Psoas muscle (tissue), 8 donors: ENCODE results near the gene NME9. TPM values are rescaled to one million over a fixed set of nuclear protein-coding genes. Genes with fewer than 3 reads are reported as not detected.

Source experiments
- ATAC-seq, 4 donors: fragments of 200-7000 bp; cut with Tn5 transposase; one replicate each; pipeline ENCODE4 v1.9.1; 2020; ENCODE audit warnings: moderate library complexity in 3 of 4, mild to moderate bottlenecking in 2 of 4
- DNase-seq, 2 donors: peaks; one replicate each; pipeline ENCODE4 v3.0.0-alpha.2; 2020
- H3K27ac ChIP-seq: fragments of 200-600 bp; one replicate; pipeline ENCODE4 v1.8.0; 2022
- H3K27me3 ChIP-seq, 3 donors: fragments of 200-600 bp in 1 of 3; one replicate each; pipeline versions ENCODE4 v1.6.1 to v1.8.0; 2013 to 2022; ENCODE audit warnings: low read length in 2 of 3, mild to moderate bottlenecking in 2 of 3, moderate library complexity in 1 of 3; ENCODE audit not compliant: insufficient read depth in 3 of 3
- H3K36me3 ChIP-seq, 2 donors: fragments of 200-600 bp in 1 of 2; one replicate each; pipeline versions ENCODE4 v1.6.1 to v1.8.0; 2013 to 2022; ENCODE audit warnings: low read depth in 1 of 2, mild to moderate bottlenecking in 1 of 2, moderate library complexity in 1 of 2; ENCODE audit not compliant: insufficient read depth in 1 of 2
- H3K4me1 ChIP-seq: fragments of 200-600 bp; one replicate; pipeline ENCODE4 v1.8.0; 2022
- H3K4me3 ChIP-seq: fragments of 200-600 bp; one replicate; pipeline ENCODE4 v1.8.0; 2022; ENCODE audit warnings: mild to moderate bottlenecking
- H3K9me3 ChIP-seq: fragments of 200-600 bp; one replicate; pipeline ENCODE4 v1.8.0; 2022
- WGBS, 3 donors: extraction: QIAGEN DNeasy Blood & Tissue Kit; methylation state at CpG; one replicate each; pipeline versions ENCODE4 v1.1.6 to v1.1.7; 2013; 5-methylcytosine and 5-hydroxymethylcytosine counted together
- intact Hi-C, 2 donors: fragments of 100-400 bp; cut with DNase I; formaldehyde crosslinking; loops; one replicate each; pipeline versions ENCODE4 v1.11.0 to v1.14.2; 2022
- polyA plus RNA-seq, 3 donors: library from polyadenylated mRNA; stranded (reverse); fragments of 200-250 nt; gene quantifications; one replicate each; pipeline ENCODE4 v1.2.3, GENCODE V29; 2013
- total RNA-seq, 4 donors: library from RNA; stranded (reverse); fragmentation: NEBNext Ultra II Directional in 2 of 4; extraction: Animal tissue kit (Norgen Biotek cat#: 25700) in 2 of 4; gene quantifications; one replicate each; pipeline versions ENCODE4 v1.2.1 to v1.2.4, GENCODE V29; 2021 to 2023
- TF ChIP-seq, protein P1 (sequence below): fragments of 200-600 bp; IDR thresholded peaks from one replicate; pipeline ENCODE4 v1.8.0; 2022; ENCODE audit warnings: antibody characterized with exemption
- donor health status: healthy with polysubstance abuse.
- donor health status: DM: no; HTN: no; CAD: no; lungs with moderate emphysema.
- donor health status: Bipolar disorder and iron deficiency.
- donor health status: healthy.
- donor health status: DM: yes; HTN: yes; CAD: no.
- donor health status: DM: no; HTN: no; CAD: no.
- donor health status: DM: no; HTN: no; CAD: no.
- donor health status: DM: yes; HTN: yes; CAD: no.

The NME9 gene
- total and polyA plus RNA-seq, 7 donors = 0.04 to 3.1 (median 1.4) TPM

DNA sequence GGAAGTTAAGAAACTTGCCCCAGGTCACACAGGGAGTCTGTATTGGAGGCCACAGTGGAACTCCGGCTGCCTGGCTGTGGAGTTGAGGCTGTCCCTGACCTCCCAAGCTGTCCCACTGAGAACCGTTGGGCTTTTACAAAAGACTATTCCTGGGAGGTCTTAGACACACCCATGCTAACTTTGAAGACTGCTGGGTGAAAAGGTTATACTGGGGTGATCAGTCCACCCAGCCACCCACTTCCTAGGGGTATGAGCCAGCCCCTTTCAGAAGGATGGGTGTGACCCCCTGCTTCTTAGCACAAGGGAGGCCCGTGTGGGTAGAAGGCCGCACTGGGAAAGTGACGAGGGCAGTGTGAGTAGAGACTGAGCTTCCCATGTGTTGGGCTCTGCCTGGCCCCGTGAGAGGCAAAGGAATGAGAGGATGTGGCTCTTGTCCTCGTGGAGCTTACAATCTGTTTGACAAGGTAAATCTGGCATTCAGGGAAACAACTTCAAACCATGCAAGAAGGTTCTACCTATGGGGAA lies 37.7 kb upstream of the NME9 start:
- Histone ChIP-seq H3K4me1 (peaks cover 55% of the 10 kb centered on the region), H3K36me3 (peaks cover 0 to 3% of the 10 kb centered on the region in 2 donors), H3K4me3 (no peak overlapping the region), H3K27me3 (no peaks in the 10 kb centered on the region), H3K27ac (no peak overlapping the region), H3K9me3 (no peaks in the 10 kb centered on the region)
- no peak for ATAC-seq
- TF ChIP-seq, protein P1, sequence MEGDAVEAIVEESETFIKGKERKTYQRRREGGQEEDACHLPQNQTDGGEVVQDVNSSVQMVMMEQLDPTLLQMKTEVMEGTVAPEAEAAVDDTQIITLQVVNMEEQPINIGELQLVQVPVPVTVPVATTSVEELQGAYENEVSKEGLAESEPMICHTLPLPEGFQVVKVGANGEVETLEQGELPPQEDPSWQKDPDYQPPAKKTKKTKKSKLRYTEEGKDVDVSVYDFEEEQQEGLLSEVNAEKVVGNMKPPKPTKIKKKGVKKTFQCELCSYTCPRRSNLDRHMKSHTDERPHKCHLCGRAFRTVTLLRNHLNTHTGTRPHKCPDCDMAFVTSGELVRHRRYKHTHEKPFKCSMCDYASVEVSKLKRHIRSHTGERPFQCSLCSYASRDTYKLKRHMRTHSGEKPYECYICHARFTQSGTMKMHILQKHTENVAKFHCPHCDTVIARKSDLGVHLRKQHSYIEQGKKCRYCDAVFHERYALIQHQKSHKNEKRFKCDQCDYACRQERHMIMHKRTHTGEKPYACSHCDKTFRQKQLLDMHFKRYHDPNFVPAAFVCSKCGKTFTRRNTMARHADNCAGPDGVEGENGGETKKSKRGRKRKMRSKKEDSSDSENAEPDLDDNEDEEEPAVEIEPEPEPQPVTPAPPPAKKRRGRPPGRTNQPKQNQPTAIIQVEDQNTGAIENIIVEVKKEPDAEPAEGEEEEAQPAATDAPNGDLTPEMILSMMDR = no peak
- intact Hi-C loops = no loop called here
- DNase-seq = no peak
- WGBS, 3 donors = 81 to 88% (median 86%) methylated on average over 7 of the region's 7 CpGs

DNA sequence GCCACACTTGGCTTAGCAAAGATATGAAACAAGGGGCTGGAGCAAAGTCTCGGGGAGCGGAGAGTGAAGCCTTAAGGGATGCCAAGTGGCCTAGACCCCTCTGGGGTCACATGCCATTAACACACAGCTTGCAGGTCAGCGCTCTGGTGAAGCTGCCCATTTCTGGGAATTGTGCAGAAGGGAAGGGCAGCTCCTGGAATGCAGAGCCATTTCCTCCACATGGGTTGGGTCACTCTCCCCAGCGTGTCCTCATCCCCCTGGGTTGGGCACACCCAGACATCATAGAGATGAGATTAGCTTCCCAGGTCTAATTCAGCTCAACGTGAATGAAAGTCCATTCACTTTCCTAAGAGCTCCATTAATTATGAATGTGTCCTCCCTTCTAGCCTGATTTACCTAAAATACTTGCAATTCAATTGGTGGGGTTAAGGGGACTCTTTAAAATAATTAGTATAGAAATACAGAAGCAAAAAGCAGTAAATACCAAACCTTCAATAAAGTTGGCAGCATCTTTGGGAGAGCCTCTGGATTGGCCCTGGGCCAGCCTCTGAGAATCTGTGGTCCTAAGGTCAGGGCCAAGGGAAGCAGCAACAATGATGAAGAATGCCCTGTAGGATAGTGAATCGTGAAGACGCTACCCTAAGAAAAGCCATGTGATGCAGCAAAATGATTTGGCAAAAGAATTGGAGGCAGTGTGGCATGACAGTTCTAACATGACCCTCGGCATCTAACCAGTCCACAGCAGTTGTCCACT lies 36.5 kb upstream of the NME9 start:
- Histone ChIP-seq H3K4me1 (peaks cover 62% of the 10 kb centered on the region), H3K27ac (no peak overlapping the region), H3K27me3 (no peaks in the 10 kb centered on the region), H3K4me3 (no peak overlapping the region), H3K9me3 (no peaks in the 10 kb centered on the region), H3K36me3 (peaks cover 0 to 10% of the 10 kb centered on the region in 2 donors)
- ATAC-seq (no peak), DNase-seq (no peak)
- TF ChIP-seq, protein P1 = no peak
- intact Hi-C loops = no loop called here
- WGBS, 3 donors = 63 to 76% (median 70%) methylated on average over 8 of the region's 8 CpGs

DNA sequence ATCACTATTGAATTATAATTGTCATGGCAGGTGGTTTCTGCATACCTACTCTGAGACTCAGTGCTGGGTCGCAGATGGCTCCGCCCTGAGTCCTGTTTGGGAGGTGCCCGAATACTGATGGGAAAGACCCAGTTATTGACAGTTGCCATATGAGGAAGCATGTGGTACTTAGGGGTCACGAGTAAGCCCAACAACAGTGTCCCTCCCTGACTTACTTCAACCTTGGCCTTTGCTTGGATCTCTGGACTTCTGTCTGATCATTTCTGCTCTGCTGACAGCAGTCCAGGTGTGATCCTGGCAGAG lies 35.6 kb upstream of the NME9 start:
- Histone ChIP-seq H3K9me3 (no peaks in the 10 kb centered on the region), H3K4me3 (no peak overlapping the region), H3K27me3 (no peaks in the 10 kb centered on the region), H3K36me3 (peaks cover 0 to 10% of the 10 kb centered on the region in 2 donors), H3K4me1 (peaks cover 71% of the 10 kb centered on the region), H3K27ac (no peak overlapping the region)
- intact Hi-C loops = no loop called here
- ATAC-seq (no peak), DNase-seq (no peak)
- 92 to 98% (median 94%) methylated on average over 4 of the region's 4 CpGs for WGBS, 3 donors
- TF ChIP-seq, protein P1 = no peak

DNA sequence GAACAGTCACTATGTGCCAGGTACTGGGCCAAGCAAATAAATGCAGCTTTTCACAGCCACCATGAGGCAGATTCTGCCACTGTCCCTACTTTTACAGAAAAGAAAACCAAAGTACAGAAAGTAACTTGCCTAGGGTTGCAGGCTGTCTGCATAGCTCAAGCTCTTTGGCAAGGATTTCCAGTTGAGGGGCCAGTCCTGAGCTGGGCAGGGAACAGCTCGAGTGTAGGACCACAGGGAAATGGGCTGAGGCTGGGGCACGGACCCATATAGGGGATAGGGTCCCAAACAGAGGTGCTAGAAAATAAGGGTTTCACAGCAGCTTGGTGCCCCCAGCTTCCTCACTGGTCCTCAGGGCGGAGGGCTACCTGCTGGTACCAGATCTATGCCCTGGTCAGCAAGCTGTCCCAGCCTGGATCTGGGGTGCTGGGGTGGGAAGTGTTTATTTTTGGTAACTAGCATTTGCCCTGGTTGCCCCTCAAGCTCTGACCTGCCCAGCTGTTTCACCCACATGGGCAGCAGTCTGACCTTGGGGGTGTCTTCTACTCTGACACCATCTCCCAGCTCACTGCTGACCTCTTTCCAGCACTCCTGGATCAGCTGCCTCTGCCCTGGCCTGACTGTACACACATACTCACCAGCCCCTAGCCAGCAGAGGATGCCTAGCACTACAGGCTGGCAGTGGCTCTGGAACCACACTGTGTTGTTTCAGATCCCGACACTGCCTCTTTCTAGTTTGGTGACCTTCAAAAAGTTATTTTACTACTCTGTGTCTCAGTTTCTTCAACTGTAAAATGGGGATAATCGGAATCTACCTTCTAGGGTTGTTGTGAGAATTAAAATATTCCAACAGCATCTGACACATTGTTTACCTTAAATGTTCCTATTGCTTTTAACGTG lies 35.0 kb upstream of the NME9 start:
- ATAC-seq = peak in 3 of 4 donors; percentile 34 to 57 (median 39)
- H3K27me3 ChIP-seq = no peaks in the 10 kb centered on the region
- no peaks in the 10 kb centered on the region for H3K9me3 ChIP-seq
- DNase-seq = no peak
- 74 to 86% (median 82%) methylated on average over 6 of the region's 6 CpGs for WGBS, 3 donors
- H3K36me3 ChIP-seq = peaks cover 0 to 10% of the 10 kb centered on the region in 2 donors
- intact Hi-C loops = no loop called here
- peaks cover 77% of the 10 kb centered on the region for H3K4me1 ChIP-seq
- H3K4me3 ChIP-seq = no peak overlapping the region
- TF ChIP-seq, protein P1 = no peak
- no peak overlapping the region for H3K27ac ChIP-seq
